GM20431 (cell line): ENCODE results near the gene PFKP.

Experiments
- in situ Hi-C: fragments of 300-500 bp; cut with MseI, MboI; formaldehyde crosslinking; loops from one replicate; pipeline ENCODE4 v1.15.0; 2020; ENCODE audit warnings: low sequenced_read_pairs; ENCODE audit not compliant: unreplicated experiment

PFKP gene

GRCh38 chr10:3173171-3173878 lies 106.0 kb downstream of the PFKP start:
- in situ Hi-C loops: no loop called here

GRCh38 chr10:3178042-3178441 lies 110.7 kb downstream of the PFKP start:
- in situ Hi-C loops: no loop called here

DNA sequence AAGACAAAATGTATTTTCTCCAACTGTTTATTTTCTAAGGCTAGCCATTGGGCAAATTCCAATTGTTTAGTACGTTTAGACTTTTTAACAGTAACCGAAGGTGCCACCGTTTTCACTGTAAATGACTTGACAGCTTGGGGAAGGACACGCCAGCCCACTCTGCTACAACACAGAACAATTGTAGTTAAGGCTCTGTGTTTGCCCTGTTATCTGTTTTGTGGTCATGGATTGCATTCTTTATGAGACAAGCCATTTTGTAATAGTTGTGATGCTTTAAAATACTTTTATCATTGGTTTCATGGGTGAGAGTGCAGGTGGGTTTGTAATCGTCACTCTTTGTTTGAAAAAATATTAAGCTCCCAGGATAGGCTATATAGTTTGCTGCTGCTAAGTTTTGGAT lies 111.8 kb downstream of the PFKP start:
- in situ Hi-C loops: no loop called here

DNA sequence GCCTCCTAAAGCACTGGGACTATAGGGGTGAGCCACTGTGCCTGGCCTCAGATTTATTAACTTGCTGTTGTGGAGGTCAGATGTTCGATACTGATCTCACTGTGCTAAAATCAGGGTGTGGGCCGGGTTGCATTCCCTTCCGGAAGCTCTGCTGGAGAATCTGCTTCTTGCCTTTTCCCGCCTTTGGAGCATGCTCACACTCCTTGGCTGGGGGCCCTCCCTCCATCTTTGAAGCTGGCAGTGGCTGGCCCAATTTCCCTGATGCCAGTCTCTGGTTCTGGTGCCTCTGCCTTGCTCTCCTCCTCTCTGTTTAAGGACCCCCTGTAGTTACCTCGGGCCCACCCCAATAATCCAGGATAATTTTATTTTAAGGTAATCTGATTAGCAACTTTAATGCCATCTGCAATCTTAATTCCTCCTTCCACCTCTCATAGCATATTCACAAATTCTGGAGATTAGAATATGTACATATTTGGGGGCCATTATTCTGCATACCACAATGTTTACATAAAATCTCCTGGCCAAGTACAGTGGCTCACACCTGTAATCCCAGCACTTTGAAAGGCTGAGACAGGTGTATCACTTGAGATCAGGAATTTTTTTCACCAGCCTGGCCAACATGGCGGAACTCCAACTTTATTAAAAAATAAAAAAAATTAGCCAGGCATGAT lies 113.1 kb downstream of the PFKP start:
- in situ Hi-C loops: no loop called here

DNA sequence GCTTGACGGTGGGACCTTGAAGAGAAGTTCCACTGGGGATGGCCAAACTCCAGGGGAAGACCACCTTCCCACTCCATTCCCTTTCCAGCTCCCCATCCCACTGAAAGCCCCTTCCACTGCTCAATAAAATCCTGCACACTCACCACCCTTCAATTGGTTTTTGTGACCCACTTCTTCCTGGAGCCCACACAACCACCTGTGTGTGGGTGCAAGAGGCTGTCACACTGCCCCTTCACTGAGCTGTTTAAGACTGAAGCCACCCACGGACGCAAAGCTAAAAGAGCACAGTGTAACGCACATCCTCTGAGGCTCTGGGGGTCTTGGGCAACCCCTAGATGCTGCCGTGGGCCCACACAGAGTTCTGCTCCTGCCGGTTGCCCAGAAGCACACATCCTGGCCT lies 118.0 kb downstream of the PFKP start:
- in situ Hi-C loops: no loop called here

- in situ Hi-C loops: no loop called here
Measured at GRCh38 chr10:3186368-3186767, 119.0 kb downstream of the PFKP start.
